HG03108 (cell line): ENCODE measurements around the gene SLC4A2.
"Not testable (repeated sequence)": the region's sequence is repeated elsewhere in the genome, so short reads cannot be mapped to it uniquely, and the experiment has no call there.

ENCODE experiments used
- ATAC-seq: cut with Tn5 transposase; IDR thresholded peaks from one replicate; pipeline ENCODE4 v1.9.1; 2021; ENCODE audit warnings: moderate library complexity; ENCODE audit not compliant: unreplicated experiment

The SLC4A2 gene

DNA sequence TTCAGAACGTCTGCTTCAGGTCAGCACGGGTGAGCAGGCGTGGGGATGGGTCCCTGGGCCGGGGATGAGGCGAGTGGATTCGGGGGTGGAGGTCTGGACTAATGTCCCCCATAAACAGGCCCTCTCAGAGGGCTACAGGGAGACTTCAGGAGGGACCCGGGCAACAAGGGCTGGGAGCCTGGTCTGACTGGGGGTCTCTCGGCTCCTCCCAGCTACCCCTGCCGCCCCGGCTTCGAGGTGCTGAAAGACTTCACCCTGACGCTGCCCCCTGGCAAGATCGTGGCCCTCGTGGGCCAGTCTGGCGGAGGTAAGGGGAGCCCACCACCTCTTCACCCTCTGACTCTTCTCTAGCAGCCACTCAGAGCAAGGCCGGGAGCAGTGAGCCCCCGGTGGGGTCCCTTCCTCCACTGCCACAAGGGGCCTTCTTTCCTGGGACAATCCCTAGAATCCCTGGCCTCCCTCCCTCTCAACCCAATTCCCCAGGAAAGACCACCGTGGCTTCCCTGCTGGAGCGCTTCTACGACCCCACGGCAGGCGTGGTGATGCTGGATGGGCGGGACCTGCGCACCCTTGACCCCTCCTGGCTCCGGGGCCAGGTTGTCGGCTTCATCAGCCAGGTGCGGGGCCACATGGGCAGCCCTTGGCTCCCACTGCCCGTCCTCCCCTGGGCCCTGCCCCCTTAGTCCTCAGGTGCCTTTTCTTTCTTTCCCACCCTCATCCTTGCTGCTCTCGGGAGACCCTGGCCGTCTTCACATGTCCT lies 18.6 kb upstream of the SLC4A2 start:
- ATAC-seq: no peak

DNA sequence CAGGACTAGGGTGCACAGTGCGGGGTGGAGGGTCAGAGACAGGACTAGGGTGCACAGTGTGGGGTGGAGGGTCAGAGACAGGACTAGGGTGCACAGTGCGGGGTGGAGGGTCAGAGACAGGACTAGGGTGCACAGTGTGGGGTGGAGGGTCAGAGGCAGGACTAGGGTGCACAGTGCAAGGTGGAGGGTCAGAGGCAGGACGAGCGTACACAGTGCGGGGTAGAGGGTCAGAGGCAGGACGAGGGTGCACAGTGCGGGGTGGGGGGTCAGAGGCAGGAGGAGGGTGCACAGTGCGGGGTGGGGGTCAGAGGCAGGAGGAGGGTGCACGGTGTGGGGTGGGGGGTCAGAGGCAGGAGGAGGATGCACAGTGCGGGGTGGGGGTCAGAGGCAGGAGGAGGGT lies 15.9 kb upstream of the SLC4A2 start:
- not testable (repeated sequence) for ATAC-seq

- ATAC-seq: no peak
Observed at GRCh38 chr7:151043959-151044358, 15.4 kb upstream of the SLC4A2 start.

GRCh38 chr7:151045262-151045661 lies 14.1 kb upstream of the SLC4A2 start:
- ATAC-seq: no peak

DNA sequence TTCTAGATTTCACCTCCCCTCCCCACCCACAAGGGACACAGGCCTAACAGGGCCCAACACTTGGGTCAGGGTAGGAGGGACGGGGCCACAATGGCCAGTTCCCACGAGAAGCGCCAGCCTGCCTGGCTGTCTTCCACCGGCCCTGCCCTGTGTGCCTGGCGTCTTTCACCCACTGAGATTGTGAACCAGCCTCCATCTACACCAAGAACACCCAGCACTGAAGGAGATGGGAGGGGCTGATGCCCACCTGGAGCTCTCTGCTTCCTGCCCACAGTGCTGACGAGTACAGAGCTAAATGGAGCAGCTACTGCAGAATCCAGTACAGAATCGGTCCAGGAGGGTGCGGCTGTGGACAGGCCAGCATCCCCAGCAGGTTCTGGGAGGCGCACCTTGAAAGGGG lies 13.4 kb upstream of the SLC4A2 start:
- no peak for ATAC-seq

DNA sequence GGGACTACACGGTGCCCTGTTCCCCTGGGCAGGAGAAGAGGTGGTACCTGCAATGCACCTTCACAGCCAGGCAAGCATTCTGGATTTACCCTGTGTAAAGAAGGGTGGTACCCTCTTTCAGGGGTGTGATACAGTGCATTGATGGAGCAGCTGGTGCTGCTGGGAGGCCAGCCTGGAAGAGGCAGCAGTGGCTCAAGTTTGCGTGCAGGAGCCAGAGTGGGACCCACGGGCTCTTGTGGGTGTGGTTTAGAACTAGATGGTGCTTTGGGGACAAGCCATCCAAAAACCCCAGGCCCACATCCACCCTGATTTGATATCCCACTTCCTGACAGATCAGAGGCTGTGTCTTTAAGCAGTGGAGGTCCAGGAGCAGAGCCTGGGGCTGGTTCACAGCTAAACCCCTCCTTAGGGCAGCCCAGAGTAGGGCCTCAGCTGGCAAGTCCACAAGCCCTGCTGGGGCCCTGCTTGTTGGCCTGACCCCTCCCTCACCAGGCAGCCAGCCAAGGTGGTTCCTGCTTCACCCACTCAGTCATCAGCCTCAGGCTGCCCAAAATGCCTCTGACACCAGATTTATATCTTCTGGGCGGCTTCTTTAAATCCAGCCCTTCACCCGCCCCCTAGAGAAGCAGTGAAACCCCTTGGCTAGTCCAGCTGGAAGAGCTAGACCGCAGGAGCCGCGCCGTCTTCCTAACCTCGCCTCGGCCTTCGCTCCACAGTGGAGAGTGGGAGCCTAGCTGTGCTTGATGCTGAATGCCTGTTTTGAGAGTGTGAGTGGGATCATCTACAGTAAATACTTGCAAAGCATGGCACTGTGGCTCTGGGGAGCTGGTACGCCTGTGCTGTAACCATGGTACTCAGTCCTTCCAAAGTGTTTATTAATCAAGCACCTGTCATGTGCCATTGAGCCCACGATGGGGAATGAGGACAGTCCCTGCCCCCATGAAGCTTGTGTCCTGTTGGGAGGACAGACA lies 12.5 kb upstream of the SLC4A2 start:
- ATAC-seq: no peak

GRCh38 chr7:151047976-151048815 lies 11.2 kb upstream of the SLC4A2 start, which contains the start of gene ASIC3:
Gene ASIC3 (plus strand): TSS chr7:151048531. CDS start chr7:151048886, 355 bp downstream.
- no peak for ATAC-seq

DNA sequence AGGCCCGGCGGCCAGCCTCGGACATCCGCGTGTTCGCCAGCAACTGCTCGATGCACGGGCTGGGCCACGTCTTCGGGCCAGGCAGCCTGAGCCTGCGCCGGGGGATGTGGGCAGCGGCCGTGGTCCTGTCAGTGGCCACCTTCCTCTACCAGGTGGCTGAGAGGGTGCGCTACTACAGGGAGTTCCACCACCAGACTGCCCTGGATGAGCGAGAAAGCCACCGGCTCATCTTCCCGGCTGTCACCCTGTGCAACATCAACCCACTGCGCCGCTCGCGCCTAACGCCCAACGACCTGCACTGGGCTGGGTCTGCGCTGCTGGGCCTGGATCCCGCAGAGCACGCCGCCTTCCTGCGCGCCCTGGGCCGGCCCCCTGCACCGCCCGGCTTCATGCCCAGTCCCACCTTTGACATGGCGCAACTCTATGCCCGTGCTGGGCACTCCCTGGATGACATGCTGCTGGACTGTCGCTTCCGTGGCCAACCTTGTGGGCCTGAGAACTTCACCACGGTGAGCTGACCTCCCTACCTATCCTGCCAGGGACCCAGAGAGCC lies 10.4 kb upstream of the SLC4A2 start:
- ATAC-seq: no peak

DNA sequence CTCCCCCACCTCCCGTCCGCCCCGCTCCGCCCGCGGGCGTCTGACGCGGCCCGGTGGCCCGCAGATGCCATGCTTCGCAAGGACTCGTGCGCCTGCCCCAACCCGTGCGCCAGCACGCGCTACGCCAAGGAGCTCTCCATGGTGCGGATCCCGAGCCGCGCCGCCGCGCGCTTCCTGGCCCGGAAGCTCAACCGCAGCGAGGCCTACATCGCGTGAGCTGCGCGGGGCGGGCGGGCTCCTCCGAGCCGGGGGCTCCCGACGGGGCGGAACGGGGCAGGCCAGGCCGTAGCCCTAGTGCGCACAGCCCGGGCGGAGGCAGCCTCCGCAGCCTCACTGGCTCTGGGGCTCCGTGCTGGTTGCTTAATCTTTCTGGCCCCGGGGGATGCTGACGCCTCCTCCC lies 8.3 kb upstream of the SLC4A2 start:
- ATAC-seq: no peak

GRCh38 chr7:151053096-151053495 lies 6.3 kb upstream of the SLC4A2 start:
- ATAC-seq: no peak

DNA sequence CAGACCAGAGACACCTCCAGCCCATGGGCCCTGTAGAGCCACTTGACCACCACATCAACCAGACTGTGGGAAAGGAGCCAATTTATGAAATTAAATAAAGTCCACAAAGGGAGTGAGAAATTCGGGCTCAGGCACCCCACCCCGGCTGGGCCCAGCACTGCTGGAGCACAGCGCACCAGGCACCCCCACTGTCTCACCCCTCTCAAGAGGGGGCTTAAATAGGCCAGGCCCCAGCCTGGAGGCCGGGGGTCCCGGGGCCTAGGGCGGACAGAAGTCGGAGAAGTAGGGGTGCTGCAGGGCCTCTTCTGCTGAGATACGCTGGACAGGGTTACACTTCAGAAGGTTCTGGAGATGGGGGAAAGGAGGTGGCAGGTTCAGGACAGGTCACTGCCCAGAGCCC lies 5.6 kb upstream of the SLC4A2 start:
- ATAC-seq: no peak

DNA sequence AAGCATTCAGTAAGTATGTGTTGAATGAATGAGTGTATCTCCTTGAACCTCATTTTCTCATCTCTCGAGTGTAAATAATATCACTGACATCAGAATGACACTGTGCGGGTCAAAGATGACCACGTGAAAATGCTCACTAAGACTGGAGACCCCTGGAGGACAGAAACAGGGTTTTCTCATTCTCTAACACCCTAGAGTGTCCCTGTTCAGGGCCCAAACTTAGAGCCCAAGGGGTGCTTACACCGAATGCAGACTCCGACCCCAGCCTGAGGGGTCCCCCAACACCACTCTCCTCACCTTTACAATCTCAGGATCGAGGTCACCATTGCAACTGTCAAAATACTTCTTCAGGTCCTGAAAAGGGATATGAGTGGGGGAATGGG lies 3.1 kb upstream of the SLC4A2 start:
- ATAC-seq: no peak

DNA sequence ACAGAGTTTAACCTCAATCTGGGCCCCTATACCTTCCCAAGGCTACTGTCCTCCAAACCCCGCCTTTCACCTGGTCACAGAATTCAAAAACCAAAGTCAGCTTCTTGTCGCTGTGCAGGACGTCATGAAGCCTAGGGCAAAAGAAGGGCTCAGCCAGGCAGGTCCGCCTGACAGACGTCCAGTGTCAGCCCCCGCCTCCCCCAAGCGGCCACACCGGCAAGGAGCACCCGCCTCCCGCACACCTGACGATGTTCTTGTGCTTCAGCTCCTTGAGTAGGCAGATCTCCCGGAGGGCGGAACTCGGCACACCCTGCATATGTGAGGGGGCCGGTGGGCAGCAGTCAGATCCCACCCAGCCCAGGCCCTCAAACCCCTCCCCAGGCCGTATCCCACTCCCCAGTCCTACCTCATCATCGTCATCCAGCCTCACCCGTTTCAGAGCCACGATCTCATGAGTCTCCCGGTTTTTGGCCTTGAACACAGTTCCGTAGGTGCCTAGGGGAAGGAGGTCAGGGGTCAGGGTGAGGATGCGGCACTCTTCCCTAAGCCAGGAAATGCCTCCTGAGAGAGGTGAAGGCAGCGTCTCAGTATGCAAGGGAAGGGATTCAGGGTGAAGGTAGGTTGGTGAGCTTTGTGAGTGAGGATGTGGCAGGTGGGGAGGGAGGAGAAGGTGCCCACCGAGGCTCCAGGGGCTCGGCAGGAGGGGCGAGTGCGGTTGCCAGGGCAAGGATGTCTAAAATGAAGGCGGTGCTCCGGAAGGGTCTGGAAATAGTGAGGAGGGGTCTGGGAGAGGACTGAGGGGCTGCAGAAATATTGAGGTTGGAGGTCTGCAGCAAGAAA lies 2.5 kb upstream of the SLC4A2 start:
- ATAC-seq: no peak

DNA sequence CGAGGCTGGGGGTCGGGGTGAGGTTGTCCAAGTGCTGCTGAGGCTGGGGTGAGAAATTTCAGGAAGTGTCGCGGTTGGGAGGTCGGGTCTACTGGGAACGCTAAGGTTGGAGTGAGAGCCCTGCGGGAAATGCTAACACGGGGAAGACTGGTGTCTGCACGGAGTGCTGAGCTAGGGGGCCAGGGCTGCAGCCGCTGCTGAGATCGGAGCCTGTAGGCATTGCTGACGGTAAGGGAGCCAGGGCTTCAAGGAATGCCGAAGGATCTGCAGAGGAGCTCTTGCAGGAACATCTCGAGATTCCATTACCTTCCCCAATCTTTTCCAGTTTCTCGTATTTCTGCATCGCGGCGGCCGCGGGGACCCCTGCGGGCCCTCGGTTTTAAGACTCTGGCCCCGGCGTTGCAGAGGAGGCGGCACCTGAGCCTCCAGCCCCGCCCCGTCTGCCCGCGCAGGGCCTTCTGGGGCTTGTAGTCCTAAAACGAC lies 1.8 kb upstream of the SLC4A2 start, which contains the start of gene CDK5:
Gene CDK5 (minus strand): TSS at position 392 of the 483 bp plus-strand sequence. CDS start 49 bp downstream, at position 343.
- peak; percentile 4 for ATAC-seq

- ATAC-seq: peak; percentile 85
Observed at GRCh38 chr7:151057989-151058780, 1.2 kb upstream of the SLC4A2 start.

GRCh38 chr7:151058781-151059366 lies 515 bp upstream of the SLC4A2 start:
- no peak for ATAC-seq

- no peak for ATAC-seq
Observed at GRCh38 chr7:151060113-151060415, 675 bp downstream of the SLC4A2 start.

DNA sequence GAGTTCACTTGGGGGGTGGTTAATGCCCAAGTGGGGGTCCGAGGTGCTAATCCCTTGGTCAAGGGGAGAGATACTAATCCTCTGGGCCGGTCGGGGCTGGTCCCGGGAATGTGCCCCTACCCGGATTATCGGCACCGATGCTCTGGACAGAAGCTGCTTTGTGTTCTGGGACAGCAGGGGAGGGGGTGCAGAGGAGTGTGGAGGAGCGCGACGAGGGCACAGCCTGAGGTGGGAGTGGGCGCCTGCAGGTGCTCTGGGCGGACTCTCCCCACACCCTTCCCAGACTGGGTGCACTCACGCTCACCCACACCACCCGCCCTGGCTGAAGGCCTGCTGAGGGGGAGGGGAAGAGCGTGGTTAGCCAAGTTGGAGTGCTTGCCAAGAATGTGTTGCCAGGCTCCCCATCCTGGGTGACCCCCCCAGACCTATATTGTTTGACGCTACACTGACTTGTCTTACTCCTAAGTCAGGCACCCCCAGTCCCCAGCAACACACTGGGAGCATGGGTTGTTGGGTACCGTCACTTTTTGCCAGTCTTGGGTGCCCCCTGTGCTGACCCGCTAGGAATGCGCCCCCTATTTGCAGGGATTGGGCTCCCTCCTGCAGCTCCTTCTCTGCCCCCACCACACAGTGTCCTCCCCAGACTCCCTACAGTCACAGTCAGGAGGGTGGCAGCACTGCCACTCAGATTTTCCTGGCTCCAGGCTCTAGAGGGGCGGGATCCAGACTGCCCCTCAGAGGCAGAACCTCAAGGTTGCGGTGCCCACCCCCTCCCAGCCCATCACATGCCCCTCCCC lies 1.2 kb downstream of the SLC4A2 start:
- no peak for ATAC-seq
